Spleen (tissue), 11 donors: ENCODE results near the gene NFYA. TPM values are rescaled to one million over a fixed set of nuclear protein-coding genes. Genes with fewer than 3 reads are reported as not detected.

Experiments
- DNase-seq: peaks from one replicate; pipeline ENCODE4 v3.0.0-alpha.2; 2020
- H3K27ac ChIP-seq, 8 donors: fragments of 200-600 bp; sonication (generic) in 7 of 8; 1 replicate in 4 of 8; 2 replicates in 4 of 8; pipeline versions ENCODE4 v1.5.0 to v1.8.0; 2016 to 2021; ENCODE audit warnings: inconsistent platforms in 4 of 8, mild to moderate bottlenecking in 4 of 8, moderate library complexity in 1 of 8
- H3K27me3 ChIP-seq, 7 donors: fragments of 200-600 bp; sonication (generic) in 6 of 7; replicated peaks in 1 of 7; 1 replicate in 4 of 7; 2 replicates in 3 of 7; pipeline versions ENCODE4 v1.5.0 to v1.8.0; 2016 to 2021; ENCODE audit warnings: inconsistent platforms in 3 of 7, mild to moderate bottlenecking in 1 of 7
- H3K36me3 ChIP-seq, 6 donors: fragments of 200-600 bp; sonication (generic) in 5 of 6; 1 replicate in 4 of 6; 2 replicates in 2 of 6; pipeline versions ENCODE4 v1.5.0 to v1.8.0; 2016 to 2021; ENCODE audit warnings: inconsistent platforms in 2 of 6
- H3K4me1 ChIP-seq, 6 donors: fragments of 200-600 bp; sonication (generic) in 5 of 6; 1 replicate in 3 of 6; 2 replicates in 3 of 6; pipeline versions ENCODE4 v1.5.0 to v1.8.0; 2016 to 2021; ENCODE audit warnings: inconsistent platforms in 3 of 6
- H3K4me3 ChIP-seq, 8 donors: fragments of 200-600 bp; sonication (generic) in 7 of 8; 1 replicate in 4 of 8; 2 replicates in 4 of 8; pipeline versions ENCODE4 v1.5.0 to v1.8.0; 2016 to 2021; ENCODE audit warnings: inconsistent platforms in 4 of 8, mild to moderate bottlenecking in 4 of 8, moderate library complexity in 2 of 8
- H3K9me3 ChIP-seq, 8 donors: fragments of 200-600 bp; sonication (generic) in 7 of 8; 1 replicate in 4 of 8; 2 replicates in 4 of 8; pipeline versions ENCODE4 v1.5.0 to v1.8.0; 2016 to 2021; ENCODE audit warnings: inconsistent platforms in 4 of 8
- CTCF ChIP-seq, 11 experiments: fragments of 200-600 bp in 7 of 11; fragments of 450-650 bp in 4 of 11; sonication (generic) in 4 of 11; IDR thresholded peaks in 8 of 11; conservative IDR thresholded peaks in 3 of 11; 1 replicate in 7 of 11; 2 replicates in 4 of 11; pipeline versions ENCODE4 v1.4.0 to v1.8.0; 2016 to 2021; ENCODE audit warnings: antibody characterized with exemption in 11 of 11, inconsistent platforms in 4 of 11, mild to moderate bottlenecking in 1 of 11
- POLR2A ChIP-seq, 3 donors: fragments of 450-650 bp; IDR thresholded peaks; one replicate each; pipeline ENCODE4 v1.5.1; 2017; ENCODE audit warnings: antibody characterized with exemption in 3 of 3, mild to moderate bottlenecking in 1 of 3
- POLR2AphosphoS5 ChIP-seq, 3 donors: sonication (generic); formaldehyde crosslinking; IDR thresholded peaks; one replicate each; pipeline ENCODE4 v1.5.1; 2017; ENCODE audit warnings: antibody characterized with exemption in 3 of 3
- WGBS, 5 donors: extraction: QIAGEN DNeasy Blood & Tissue Kit in 3 of 5; methylation state at CpG; one replicate each; pipeline versions ENCODE4 v1.1.5 to v1.1.7; 2013 to 2018; 5-methylcytosine and 5-hydroxymethylcytosine counted together
- intact Hi-C: fragments of 100-400 bp; cut with DNase I; formaldehyde crosslinking; loops from one replicate; pipeline ENCODE4 v1.15.0; 2023; ENCODE audit warnings: low total_unique reads
- polyA plus RNA-seq, 3 donors: library from polyadenylated mRNA; stranded (reverse); fragments of 200-250 nt; gene quantifications; one replicate each; pipeline ENCODE4 v1.2.1, GENCODE V29; 2013
- total RNA-seq, 7 donors: library from RNA; depleted of rRNA in 3 of 7; stranded (reverse); fragments of >200 nt in 3 of 7; fragmentation: NEBNext Ultra II Directional in 4 of 7; extraction: Animal tissue kit (Norgen Biotek cat#: 25700) in 4 of 7; gene quantifications; one replicate each; pipeline versions ENCODE4 v1.1.0 to v1.2.1, GENCODE V29; 2016 to 2021
- donor health status: healthy with polysubstance abuse.
- donor health status: DM: no; HTN: no; CAD: no; lungs with moderate emphysema.
- donor health status: DM: no; HTN: no; CAD: no.
- donor health status: Bipolar disorder and iron deficiency.
- donor health status: healthy.
- donor health status: DM: no; HTN: no; CAD: no.
- donor health status: DM: yes; HTN: yes; CAD: no.

Gene NFYA
- total and polyA plus RNA-seq, 10 donors, result 6.4 to 34.8 (median 25.5) TPM

- peaks cover 0 to 6% (median 4%) of the 10 kb centered on the region in 6 donors for H3K4me1 ChIP-seq
- H3K27me3 ChIP-seq, result no peaks in the 10 kb centered on the region
- H3K36me3 ChIP-seq, result peaks cover 0 to 3% (median 0%) of the 10 kb centered on the region in 6 donors
- no peak overlapping the region for H3K27ac ChIP-seq
- H3K4me3 ChIP-seq, result no peak overlapping the region
- DNase-seq, result no peak
- TF ChIP-seq POLR2A (IDR thresholded peaks at IDR 0.05) (no peak), POLR2AphosphoS5 (IDR thresholded peaks at IDR 0.05) (no peak), CTCF (IDR thresholded peaks at IDR 0.05 in 8 of 11, conservative IDR thresholded peaks at IDR 0.05 in 3 of 11) (no peak)
- intact Hi-C loops, result no loop called here
- WGBS, 5 donors, result 86 to 99% (median 90%) methylated on average over 12 to 13 of the region's 13 CpGs
- H3K9me3 ChIP-seq, result no peaks in the 10 kb centered on the region
Observed at GRCh38 chr6:41033776-41034175, 39.0 kb upstream of the NFYA start.

DNA sequence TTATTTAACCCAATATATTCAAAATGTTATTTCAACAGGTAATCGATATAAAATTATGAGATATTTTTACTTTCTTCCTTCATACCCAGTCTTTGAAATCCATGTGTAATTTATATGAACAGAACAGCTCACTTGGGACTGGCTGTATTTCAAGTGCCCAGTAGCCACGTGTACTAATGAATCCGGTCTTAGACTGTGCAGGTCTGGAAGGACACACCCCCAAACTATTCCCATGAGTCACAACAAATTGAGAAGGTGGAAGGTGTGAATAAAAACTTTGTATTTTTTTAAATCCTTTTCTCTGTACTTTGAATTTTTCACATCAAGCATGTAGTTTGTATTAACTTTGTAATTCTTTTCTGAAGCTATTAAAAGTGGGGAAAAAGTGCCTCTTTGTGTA, 36.6 kb upstream of the NFYA start:
- TF ChIP-seq POLR2A (IDR thresholded peaks at IDR 0.05) (no peak), POLR2AphosphoS5 (IDR thresholded peaks at IDR 0.05) (no peak), CTCF (IDR thresholded peaks at IDR 0.05 in 8 of 11, conservative IDR thresholded peaks at IDR 0.05 in 3 of 11) (no peak)
- Histone ChIP-seq H3K36me3 (peaks cover 0 to 3% (median 0%) of the 10 kb centered on the region in 6 donors), H3K4me1 (no peaks in the 10 kb centered on the region), H3K4me3 (no peak overlapping the region), H3K27me3 (no peaks in the 10 kb centered on the region), H3K9me3 (no peaks in the 10 kb centered on the region), H3K27ac (no peak overlapping the region)
- WGBS, 5 donors, result 76 to 94% (median 83%) methylated on average over 3 of the region's 3 CpGs
- no peak for DNase-seq
- intact Hi-C loops, result no loop called here

GRCh38 chr6:41036601-41037000, 36.2 kb upstream of the NFYA start:
- intact Hi-C loops, result no loop called here
- Histone ChIP-seq H3K9me3 (no peaks in the 10 kb centered on the region), H3K27ac (no peak overlapping the region), H3K4me1 (no peaks in the 10 kb centered on the region), H3K27me3 (no peaks in the 10 kb centered on the region), H3K36me3 (peaks cover 0 to 3% (median 0%) of the 10 kb centered on the region in 6 donors), H3K4me3 (no peak overlapping the region)
- TF ChIP-seq CTCF (IDR thresholded peaks at IDR 0.05 in 8 of 11, conservative IDR thresholded peaks at IDR 0.05 in 3 of 11), result no peak
- TF ChIP-seq POLR2AphosphoS5 (IDR thresholded peaks at IDR 0.05), result no peak
- TF ChIP-seq POLR2A (IDR thresholded peaks at IDR 0.05), result no peak
- no peak for DNase-seq
- 73 to 99% (median 89%) methylated on average over 2 of the region's 2 CpGs for WGBS, 5 donors

- intact Hi-C loops, result no loop called here
- TF ChIP-seq POLR2A (IDR thresholded peaks at IDR 0.05), result no peak
- no peak for TF ChIP-seq CTCF (IDR thresholded peaks at IDR 0.05 in 8 of 11, conservative IDR thresholded peaks at IDR 0.05 in 3 of 11)
- TF ChIP-seq POLR2AphosphoS5 (IDR thresholded peaks at IDR 0.05), result no peak
Observed at GRCh38 chr6:41037107-41037900, 35.5 kb upstream of the NFYA start.

More at GRCh38 chr6:41037107-41037900, 35.5 kb upstream of the NFYA start:
- H3K27me3 ChIP-seq, result no peaks in the 10 kb centered on the region
- no peak overlapping the region for H3K4me3 ChIP-seq
- no peaks in the 10 kb centered on the region for H3K4me1 ChIP-seq
- DNase-seq, result no peak
- peaks cover 0 to 6% (median 0%) of the 10 kb centered on the region in 6 donors for H3K36me3 ChIP-seq
- no peak overlapping the region for H3K27ac ChIP-seq
- H3K9me3 ChIP-seq, result no peaks in the 10 kb centered on the region
- WGBS, 5 donors, result 83 to 92% (median 87%) methylated on average over 13 of the region's 13 CpGs
